K562 (cell line): ENCODE measurements around the gene SLC29A2. TPM values are rescaled to one million over a fixed set of nuclear protein-coding genes. Genes with fewer than 3 reads are reported as not detected.

Experiments used
- ATAC-seq: fragments of 200-7000 bp; cut with Tn5 transposase; 3 replicates; pipeline ENCODE4 v1.9.1; 2020; ENCODE audit warnings: moderate library complexity
- BruUV-seq: library from RNA; stranded (reverse); fragments of 400-500 nt; replicated peaks from 2 replicates; lab custom pipeline; 2021; lab: Mats Ljungman, UMichigan
- CTCF ChIA-PET: fragments of 300-600 bp; formaldehyde crosslinking; extraction: SDS; loops from one replicate; lab custom pipeline; 2021; ENCODE audit warnings: low intra/inter-chr PET ratio; lab: Yijun Ruan, JAX
- POLR2A ChIA-PET: fragments of 300-600, 350-650 bp; sonication (Branson Sonifier 250); formaldehyde crosslinking; extraction: SDS; loops from one replicate; lab custom pipeline; 2021; ENCODE audit warnings: antibody characterized with exemption, inconsistent platforms; lab: Yijun Ruan, JAX
- DNase-seq, 4 experiments: peaks; one replicate each; pipeline versions ENCODE4 v3.0.0 to v3.0.0-alpha.2; 2011 to 2018; ENCODE audit warnings: low spot score in 3 of 4, mixed read lengths in 3 of 4; ENCODE audit errors: extremely low read depth in 1 of 4
- FAIRE-seq: peaks from 2 replicates; lab custom pipeline; 2011; peaks lifted over from hg19 to GRCh38; lab: Jason Lieb, UNC
- H2AFZ ChIP-seq: 2 replicates; pipeline ENCODE4 v1.6.0; 2011; ENCODE audit warnings: low read depth, low read length, control low read depth, inconsistent platforms
- H3K27ac ChIP-seq: fragments of 200-600 bp; 3 replicates; pipeline ENCODE4 v1.8.0; 2011; ENCODE audit warnings: low read depth, mild to moderate bottlenecking, control low read depth, inconsistent platforms, low read length, moderate library complexity, mixed read lengths; ENCODE audit errors: extremely low read depth
- H3K27me3 ChIP-seq, 2 experiments: fragments of 300-600 bp in 1 of 2; 2 replicates in 1 of 2; 3 replicates in 1 of 2; pipeline versions ENCODE4 v1.6.0 to v1.8.0; 2011; ENCODE audit warnings: inconsistent platforms in 2 of 2, low read length in 2 of 2, mild to moderate bottlenecking in 1 of 2, mixed read lengths in 1 of 2, moderate library complexity in 1 of 2; ENCODE audit not compliant: control insufficient read depth in 2 of 2, insufficient read depth in 2 of 2
- H3K36me3 ChIP-seq: fragments of 300-600 bp; 3 replicates; pipeline ENCODE4 v1.8.0; 2011; ENCODE audit warnings: mild to moderate bottlenecking, low read length, inconsistent platforms; ENCODE audit not compliant: control insufficient read depth, insufficient read depth
- H3K4me1 ChIP-seq, 2 experiments: fragments of 200-600 bp in 1 of 2; replicated peaks in 1 of 2; 2 replicates in 1 of 2; 3 replicates in 1 of 2; pipeline versions ENCODE4 v1.5.1 to v1.8.0; 2011; ENCODE audit warnings: inconsistent platforms in 2 of 2, low read length in 2 of 2, mild to moderate bottlenecking in 1 of 2, mixed read lengths in 1 of 2, moderate library complexity in 1 of 2; ENCODE audit not compliant: control insufficient read depth in 2 of 2, insufficient read depth in 2 of 2
- H3K4me2 ChIP-seq: 2 replicates; pipeline ENCODE4 v1.6.1; 2011; ENCODE audit warnings: low read length, control low read depth, inconsistent platforms, mixed read lengths; ENCODE audit not compliant: insufficient read depth
- H3K4me3 ChIP-seq: fragments of 200-600 bp; sonication (generic), shearing (Covaris generic); 2 replicates; pipeline ENCODE4 v1.5.1; 2016; ENCODE audit warnings: control low read depth, inconsistent platforms
- H3K79me2 ChIP-seq: fragments of 200-600 bp; 3 replicates; pipeline ENCODE4 v1.8.0; 2011; ENCODE audit warnings: low read length, inconsistent platforms; ENCODE audit not compliant: control insufficient read depth, insufficient read depth
- H3K9ac ChIP-seq, 2 experiments: 2 replicates each; pipeline versions ENCODE4 v1.6.0 to v1.6.1; 2011; ENCODE audit warnings: low read depth in 2 of 2, low read length in 2 of 2, control low read depth in 1 of 2, inconsistent platforms in 1 of 2, mild to moderate bottlenecking in 1 of 2, mixed read lengths in 1 of 2; ENCODE audit not compliant: insufficient read depth in 1 of 2
- H3K9me1 ChIP-seq: one replicate; pipeline ENCODE4 v1.6.0; 2011; ENCODE audit warnings: inconsistent platforms, mild to moderate bottlenecking, low read length, moderate library complexity; ENCODE audit not compliant: control insufficient read depth, insufficient read depth
- H3K9me3 ChIP-seq: replicated peaks from 2 replicates; pipeline ENCODE4 v1.5.1; 2011; ENCODE audit warnings: low read depth, low read length, inconsistent platforms; ENCODE audit not compliant: control insufficient read depth, insufficient read depth
- H4K20me1 ChIP-seq: replicated peaks from 2 replicates; pipeline ENCODE4 v1.6.1; 2011; ENCODE audit warnings: low read length, inconsistent platforms, mixed read lengths; ENCODE audit not compliant: control insufficient read depth, insufficient read depth
- BRF1 ChIP-seq: IDR thresholded peaks from 3 replicates; pipeline ENCODE4 v1.6.1; 2011; ENCODE audit warnings: borderline replicate concordance, mild to moderate bottlenecking; ENCODE audit not compliant: insufficient read length; ENCODE audit errors: extremely low read depth
- DIDO1 ChIP-seq: fragments of 450-650 bp; IDR thresholded peaks from 2 replicates; pipeline ENCODE4 v1.6.1; 2016; ENCODE audit warnings: low read depth, missing biosample characterization, missing genetic modification characterization
- GATAD2B ChIP-seq: fragments of 450-650 bp; IDR thresholded peaks from 2 replicates; pipeline ENCODE4 v1.6.1; 2017; ENCODE audit warnings: mild to moderate bottlenecking, borderline replicate concordance
- HEY1 ChIP-seq: fragments of 250-450 bp; sonication (Bioruptor Pico); IDR thresholded peaks from 2 replicates; pipeline ENCODE4 v1.5.0; 2020; ENCODE audit warnings: mild to moderate bottlenecking, moderate library complexity, borderline replicate concordance
- ILF3 ChIP-seq: fragments of 450-650 bp; IDR thresholded peaks from 2 replicates; pipeline ENCODE4 v1.6.1; 2018; ENCODE audit warnings: antibody characterized with exemption, mild to moderate bottlenecking, moderate library complexity, borderline replicate concordance
- IRF9 ChIP-seq: fragments of 450-650 bp; IDR thresholded peaks from 2 replicates; pipeline ENCODE4 v1.6.1; 2016; ENCODE audit warnings: missing biosample characterization, missing genetic modification characterization
- RFX7 ChIP-seq: fragments of 250-450 bp; sonication (Bioruptor Pico); IDR thresholded peaks from 2 replicates; pipeline ENCODE4 v1.5.1; 2021; ENCODE audit warnings: mild to moderate bottlenecking
- SRSF9 ChIP-seq: fragments of 200-400 bp; formaldehyde crosslinking; IDR thresholded peaks from 2 replicates; pipeline ENCODE4 v1.6.1; 2017; ENCODE audit warnings: low read depth, low read length, borderline replicate concordance
- ZKSCAN8 ChIP-seq: fragments of 200-800 bp; sonication (Bioruptor generic); IDR thresholded peaks from 2 replicates; pipeline ENCODE4 v1.6.1; 2016; ENCODE audit warnings: missing genetic modification characterization, missing compliant biosample characterization
- ZNF197 ChIP-seq: fragments of 200-800 bp; sonication (Bioruptor generic); IDR thresholded peaks from 2 replicates; pipeline ENCODE4 v1.6.1; 2016; ENCODE audit warnings: low read depth, missing genetic modification characterization, missing compliant biosample characterization
- WGBS: fragments of 100-300 bp; shearing (Covaris generic); methylation state at CpG from one replicate; pipeline ENCODE4 v1.1.6; 2016; ENCODE audit warnings: low coverage, mixed read lengths; ENCODE audit not compliant: insufficient coverage; ENCODE audit errors: missing lambda C conversion rate; 5-methylcytosine and 5-hydroxymethylcytosine counted together
- in situ Hi-C: fragments of 300-500 bp; cut with MboI; formaldehyde crosslinking; loops from 4 replicates; pipeline ENCODE4 v1.15.0; 2018; ENCODE audit warnings: inconsistent platforms, mixed read lengths
- intact Hi-C: fragments of 100-400 bp; cut with micrococcal nuclease; formaldehyde crosslinking; loops from 2 replicates; pipeline ENCODE4 v1.14.2; 2022
- polyA plus RNA-seq, 8 experiments: library from polyadenylated mRNA; depleted of rRNA in 4 of 8; stranded (reverse) in 5 of 8; unstranded in 3 of 8; fragments of >200 nt; fragmentation: Nextera tagmentation in 2 of 8; fragmentation: Illumina TruSeq in 1 of 8; extraction: Ambion mirVana in 2 of 8; extraction: Trizol in 1 of 8; gene quantifications; 2 replicates each; pipeline versions ENCODE4 v1.2.1 to v1.2.3, GENCODE V29; 2011 to 2014; ENCODE audit warnings: inconsistent platforms in 1 of 8, missing spikeins in 1 of 8
- total RNA-seq, 7 experiments: library from RNA; depleted of rRNA in 6 of 7; stranded (reverse); fragments of >200 nt in 6 of 7; fragmentation: Illumina TruSeq in 2 of 7; extraction: Trizol in 2 of 7; gene quantifications; 2 replicates each; pipeline versions ENCODE4 v1.2.1 to v1.2.3, GENCODE V29; 2011 to 2021; ENCODE audit warnings: low replicate concordance in 1 of 7
- TF ChIP-seq, protein P1 (sequence below), 2 experiments: IDR thresholded peaks; 2 replicates each; pipeline ENCODE4 v1.6.1; 2011; ENCODE audit warnings: borderline replicate concordance in 1 of 2, control low read depth in 1 of 2, low read depth in 1 of 2, low read length in 1 of 2, mild to moderate bottlenecking in 1 of 2, mixed read lengths in 1 of 2, moderate library complexity in 1 of 2; ENCODE audit not compliant: insufficient read depth in 1 of 2, insufficient read length in 1 of 2, poor library complexity in 1 of 2, severe bottlenecking in 1 of 2; ENCODE audit errors: extremely low read depth in 1 of 2
- TF ChIP-seq, protein P2 (sequence below): sonication (generic); formaldehyde crosslinking; IDR thresholded peaks from 2 replicates; pipeline ENCODE4 v1.8.1; 2023; ENCODE audit warnings: mild to moderate bottlenecking, missing genetic modification reagents

The SLC29A2 gene
- total and polyA plus RNA-seq, 9 of the 15 experiments (the other 6 are each of a cell fraction or from before 2014, with no cell fraction given): 2.4 to 48.6 (median 14.2) TPM

- peak within 1 kb of the TSS; percentile 97 for H2AFZ ChIP-seq
- peak; percentile 76 for ATAC-seq
- H3K27ac ChIP-seq: peak within 1 kb of the TSS; percentile 76
- H3K27me3 ChIP-seq: no peaks in the 10 kb centered on the region
- intact Hi-C loops: loop anchor here (1.0 kb wide), 1 partner anchor 24 kb away; the partner anchor contains the start of gene SLC29A2
- WGBS: under 1% methylated on average over 55 of the region's 101 CpGs
- H4K20me1 ChIP-seq: no peaks in the 10 kb centered on the region
- peaks cover 28 to 40% of the 10 kb centered on the region in 2 experiments for H3K4me1 ChIP-seq
- ChIA-PET POLR2A (interaction anchor here (0.6 to 2.0 kb wide), 9 partner anchors 10 to 523 kb away, joined by 3 to 12 read pairs (median 4); partner anchors contain the start of genes RIN1 and YIF1A), CTCF (no interaction called here)
- H3K4me3 ChIP-seq: peak within 1 kb of the TSS; percentile 67
- BruUV-seq: no TSS peak
- DNase-seq: peak; percentile 82 to 90 (median 90)
- in situ Hi-C loops: no loop called here
- FAIRE-seq: peak; percentile 79
- peaks cover 23% of the 10 kb centered on the region for H3K79me2 ChIP-seq
- no peaks in the 10 kb centered on the region for H3K9me1 ChIP-seq
- peak within 1 kb of the TSS; percentile 98 for H3K4me2 ChIP-seq
- no peaks in the 10 kb centered on the region for H3K9me3 ChIP-seq
- H3K9ac ChIP-seq: peak within 1 kb of the TSS; percentile 70 to 99
- peaks cover 10% of the 10 kb centered on the region; the same call in 1 of the 3 replicates for H3K36me3 ChIP-seq
- TF ChIP-seq DIDO1 (tag) (no peak), IRF9 (tag) (no peak), SRSF9 (no peak), HEY1 (no peak), ZKSCAN8 (CRISPR knock-in tag) (no peak), ZNF197 (CRISPR knock-in tag) (peak; percentile 60; the same call in 1 of the 2 replicates), RFX7 (CRISPR knock-in tag) (no peak), BRF1 (peak; percentile 29), GATAD2B (no peak; the same call in 1 of the 2 replicates), ILF3 (no peak)
- TF ChIP-seq, protein P1, sequence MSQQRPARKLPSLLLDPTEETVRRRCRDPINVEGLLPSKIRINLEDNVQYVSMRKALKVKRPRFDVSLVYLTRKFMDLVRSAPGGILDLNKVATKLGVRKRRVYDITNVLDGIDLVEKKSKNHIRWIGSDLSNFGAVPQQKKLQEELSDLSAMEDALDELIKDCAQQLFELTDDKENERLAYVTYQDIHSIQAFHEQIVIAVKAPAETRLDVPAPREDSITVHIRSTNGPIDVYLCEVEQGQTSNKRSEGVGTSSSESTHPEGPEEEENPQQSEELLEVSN (IDR thresholded peaks at IDR 0.05; ENCODE audit: borderline replicate concordance in 1 of 2, extremely low read depth in 1 of 2, insufficient read depth in 1 of 2, insufficient read length in 1 of 2, low read depth in 1 of 2, low read length in 1 of 2, poor library complexity in 1 of 2, severe bottlenecking in 1 of 2): peak in 1 of 2 experiments; percentile 42
- TF ChIP-seq, protein P2, sequence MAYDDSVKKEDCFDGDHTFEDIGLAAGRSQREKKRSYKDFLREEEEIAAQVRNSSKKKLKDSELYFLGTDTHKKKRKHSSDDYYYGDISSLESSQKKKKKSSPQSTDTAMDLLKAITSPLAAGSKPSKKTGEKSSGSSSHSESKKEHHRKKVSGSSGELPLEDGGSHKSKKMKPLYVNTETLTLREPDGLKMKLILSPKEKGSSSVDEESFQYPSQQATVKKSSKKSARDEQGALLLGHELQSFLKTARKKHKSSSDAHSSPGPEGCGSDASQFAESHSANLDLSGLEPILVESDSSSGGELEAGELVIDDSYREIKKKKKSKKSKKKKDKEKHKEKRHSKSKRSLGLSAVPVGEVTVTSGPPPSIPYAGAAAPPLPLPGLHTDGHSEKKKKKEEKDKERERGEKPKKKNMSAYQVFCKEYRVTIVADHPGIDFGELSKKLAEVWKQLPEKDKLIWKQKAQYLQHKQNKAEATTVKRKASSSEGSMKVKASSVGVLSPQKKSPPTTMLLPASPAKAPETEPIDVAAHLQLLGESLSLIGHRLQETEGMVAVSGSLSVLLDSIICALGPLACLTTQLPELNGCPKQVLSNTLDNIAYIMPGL (CRISPR knock-in tag): peak; percentile 87
These were observed 23.9 kb downstream of the SLC29A2 start, which contains the start of gene B4GAT1 for GRCh38 chr11:66347425-66348276. TSS of gene B4GAT1 (minus strand) at chr11:66347629. CDS start at chr11:66347545, 84 bp downstream.
